NT2/D1 (cell line): ENCODE data around the gene SLC35D2.

Source experiments
- SUZ12 ChIP-seq: IDR thresholded peaks from 2 replicates; pipeline ENCODE4 v1.6.1; 2011; ENCODE audit not compliant: insufficient read length, insufficient read depth; ENCODE audit errors: extremely low read depth
- ZNF274 ChIP-seq: IDR thresholded peaks from 2 replicates; pipeline ENCODE4 v1.6.1; 2011; ENCODE audit warnings: mild to moderate bottlenecking, low read depth, low read length

GRCh38 chr9:96420468-96421219 is 37.1 kb upstream of the SLC35D2 start:
- TF ChIP-seq SUZ12 (no peak), ZNF274 (no peak)
